GM21723 (cell line): ENCODE data around the gene PPP1R3D.
"Not testable (repeated sequence)": the region's sequence is repeated elsewhere in the genome, so short reads cannot be mapped to it uniquely, and the experiment has no call there.

Experiments used
- ATAC-seq: cut with Tn5 transposase; IDR thresholded peaks from one replicate; pipeline ENCODE4 v1.9.1; 2021; ENCODE audit warnings: mild to moderate bottlenecking, moderate library complexity; ENCODE audit not compliant: unreplicated experiment

The PPP1R3D gene

GRCh38 chr20:59925899-59926298, 14.2 kb downstream of the PPP1R3D start:
- ATAC-seq, result no peak

GRCh38 chr20:59925359-59925758, 14.7 kb downstream of the PPP1R3D start:
- no peak for ATAC-seq

- ATAC-seq, result no peak
These were observed 16.6 kb downstream of the PPP1R3D start for GRCh38 chr20:59923514-59923913.

GRCh38 chr20:59920944-59921343, 19.2 kb downstream of the PPP1R3D start:
- ATAC-seq, result no peak

- no peak for ATAC-seq
These were observed 27.5 kb downstream of the PPP1R3D start for GRCh38 chr20:59912609-59913008.

- ATAC-seq, result no peak
These were observed 29.1 kb downstream of the PPP1R3D start for GRCh38 chr20:59911041-59911440.

GRCh38 chr20:59908855-59909254, 31.2 kb downstream of the PPP1R3D start:
- no peak for ATAC-seq

- ATAC-seq, result no peak
These were observed 36.5 kb downstream of the PPP1R3D start for GRCh38 chr20:59903621-59904020.

- ATAC-seq, result no peak
These were observed 37.6 kb downstream of the PPP1R3D start for GRCh38 chr20:59902470-59902869.

- no peak for ATAC-seq
These were observed 44.2 kb downstream of the PPP1R3D start for GRCh38 chr20:59895908-59896307.

GRCh38 chr20:59891581-59891980, 48.5 kb downstream of the PPP1R3D start:
- ATAC-seq, result no peak

GRCh38 chr20:59890035-59890434, 50.1 kb downstream of the PPP1R3D start:
- ATAC-seq, result not testable (repeated sequence)

- ATAC-seq, result no peak
These were observed 52.1 kb downstream of the PPP1R3D start for GRCh38 chr20:59888050-59888449.
